IMR-90 (cell line): ENCODE data around the gene PTH1R. TPM values are rescaled to one million over a fixed set of nuclear protein-coding genes. Genes with fewer than 3 reads are reported as not detected.

Source experiments
- ATAC-seq: fragments of 200-7000 bp; cut with Tn5 transposase; 2 replicates; pipeline ENCODE4 v1.9.1; 2020; ENCODE audit warnings: low read depth, mild to moderate bottlenecking, moderate library complexity
- BruUV-seq: library from RNA; stranded (reverse); fragments of 400-500 nt; replicated peaks from 2 replicates; lab custom pipeline; 2021; lab: Mats Ljungman, UMichigan
- CTCF ChIA-PET: fragments of 300-600 bp; formaldehyde crosslinking; extraction: SDS; loops from one replicate; lab custom pipeline; 2021; ENCODE audit warnings: antibody characterized with exemption; lab: Yijun Ruan, JAX
- POLR2A ChIA-PET: fragments of 300-600 bp; sonication (Branson Sonifier 250); formaldehyde crosslinking; loops from one replicate; lab custom pipeline; 2022; ENCODE audit warnings: antibody characterized with exemption; ENCODE audit not compliant: unreplicated experiment; lab: Charles Lee
- DNase-seq: peaks from one replicate; pipeline ENCODE4 v3.0.0; 2013
- H2AFZ ChIP-seq: replicated peaks from 2 replicates; pipeline ENCODE3; 2013; ENCODE audit warnings: low read length, mild to moderate bottlenecking; ENCODE audit not compliant: poor library complexity
- H2AK5ac ChIP-seq: 2 replicates; pipeline ENCODE4 v1.6.1; 2013; ENCODE audit warnings: low read depth, low read length, inconsistent platforms
- H2AK9ac ChIP-seq: replicated peaks from 2 replicates; pipeline ENCODE3; 2013; ENCODE audit warnings: mild to moderate bottlenecking, low read depth, low read length, moderate library complexity; ENCODE audit not compliant: poor library complexity
- H2BK120ac ChIP-seq: 2 replicates; pipeline ENCODE4 v1.6.1; 2013; ENCODE audit warnings: low read depth, low read length, inconsistent platforms
- H2BK15ac ChIP-seq: 3 replicates; pipeline ENCODE4 v1.6.1; 2013; ENCODE audit warnings: low read depth, low read length, inconsistent platforms
- H2BK20ac ChIP-seq: 2 replicates; pipeline ENCODE4 v1.6.1; 2013; ENCODE audit warnings: low read depth, mild to moderate bottlenecking, inconsistent platforms, low read length, moderate library complexity
- H2BK5ac ChIP-seq: 2 replicates; pipeline ENCODE4 v1.6.1; 2013; ENCODE audit warnings: mild to moderate bottlenecking, low read depth, low read length, inconsistent platforms; ENCODE audit not compliant: poor library complexity, severe bottlenecking
- H3K14ac ChIP-seq: replicated peaks from 2 replicates; pipeline ENCODE4 v1.6.1; 2013; ENCODE audit warnings: low read depth, low read length, inconsistent platforms
- H3K18ac ChIP-seq: 2 replicates; pipeline ENCODE4 v1.6.1; 2013; ENCODE audit warnings: low read depth, low read length, control low read depth
- H3K23ac ChIP-seq: 2 replicates; pipeline ENCODE4 v1.6.1; 2013; ENCODE audit warnings: low read depth, low read length, inconsistent platforms
- H3K27ac ChIP-seq: 2 replicates; pipeline ENCODE4 v1.5.1; 2013; ENCODE audit warnings: mild to moderate bottlenecking, control low read depth, low read length; ENCODE audit not compliant: insufficient read depth
- H3K27me3 ChIP-seq: 2 replicates; pipeline ENCODE4 v1.6.1; 2013; ENCODE audit warnings: low read length; ENCODE audit not compliant: control insufficient read depth, insufficient read depth
- H3K36me3 ChIP-seq: 2 replicates; pipeline ENCODE4 v1.6.1; 2013; ENCODE audit warnings: low read length, mixed read lengths; ENCODE audit not compliant: control insufficient read depth, insufficient read depth
- H3K4ac ChIP-seq: 2 replicates; pipeline ENCODE4 v1.6.1; 2013; ENCODE audit warnings: low read depth, low read length, inconsistent platforms
- H3K4me1 ChIP-seq: 2 replicates; pipeline ENCODE4 v1.6.1; 2013; ENCODE audit warnings: low read length, mixed read lengths; ENCODE audit not compliant: control insufficient read depth, insufficient read depth
- H3K4me2 ChIP-seq: 2 replicates; pipeline ENCODE4 v1.6.1; 2013; ENCODE audit warnings: low read depth, mild to moderate bottlenecking, control low read depth, low read length, moderate library complexity
- H3K4me3 ChIP-seq: 2 replicates; pipeline ENCODE4 v1.5.1; 2013; ENCODE audit warnings: low read depth, mild to moderate bottlenecking, control low read depth, low read length, moderate library complexity; ENCODE audit not compliant: insufficient read depth
- H3K56ac ChIP-seq: 2 replicates; pipeline ENCODE4 v1.6.1; 2013; ENCODE audit warnings: low read length, inconsistent platforms; ENCODE audit not compliant: insufficient read depth; ENCODE audit errors: extremely low read depth
- H3K79me1 ChIP-seq, 2 experiments: 2 replicates each; pipeline ENCODE4 v1.6.1; 2013; ENCODE audit warnings: low read length in 2 of 2, inconsistent platforms in 1 of 2, low read depth in 1 of 2
- H3K9ac ChIP-seq: 2 replicates; pipeline ENCODE4 v1.6.1; 2013; ENCODE audit warnings: low read depth, low read length, control low read depth
- H3K9me1 ChIP-seq: 2 replicates; pipeline ENCODE4 v1.6.1; 2013; ENCODE audit warnings: low read length, inconsistent platforms; ENCODE audit not compliant: insufficient read depth
- H3K9me3 ChIP-seq: 2 replicates; pipeline ENCODE4 v1.6.1; 2013; ENCODE audit warnings: low read length; ENCODE audit not compliant: control insufficient read depth, insufficient read depth
- H4K20me1 ChIP-seq: 2 replicates; pipeline ENCODE4 v1.6.1; 2013; ENCODE audit warnings: low read length, inconsistent platforms; ENCODE audit not compliant: insufficient read depth
- H4K5ac ChIP-seq: 2 replicates; pipeline ENCODE4 v1.6.1; 2013; ENCODE audit warnings: mild to moderate bottlenecking, low read depth, low read length, control low read depth
- H4K8ac ChIP-seq, 2 experiments: 2 replicates each; pipeline ENCODE4 v1.6.1; 2013; ENCODE audit warnings: low read depth in 2 of 2, low read length in 2 of 2, control low read depth in 1 of 2, inconsistent platforms in 1 of 2
- H4K91ac ChIP-seq: 2 replicates; pipeline ENCODE4 v1.6.1; 2013; ENCODE audit warnings: low read depth, low read length, inconsistent platforms; ENCODE audit not compliant: insufficient read depth
- ELK1 ChIP-seq: fragments of 150-350 bp; IDR thresholded peaks from 2 replicates; pipeline ENCODE4 v1.6.1; 2016; ENCODE audit warnings: low read depth, mild to moderate bottlenecking, low read length, moderate library complexity, borderline replicate concordance
- MXI1 ChIP-seq: IDR thresholded peaks from 2 replicates; pipeline ENCODE4 v1.6.1; 2012; ENCODE audit warnings: low read depth, mild to moderate bottlenecking, low read length, moderate library complexity, borderline replicate concordance
- NFE2L2 ChIP-seq: fragments of 150-350 bp; IDR thresholded peaks from 2 replicates; pipeline ENCODE4 v1.6.1; 2016; ENCODE audit warnings: low read depth, mild to moderate bottlenecking, low read length
- POLR2A ChIP-seq: IDR thresholded peaks from 2 replicates; pipeline ENCODE4 v1.6.1; 2012; ENCODE audit warnings: mild to moderate bottlenecking, low read depth, low read length
- RAD21 ChIP-seq: IDR thresholded peaks from 2 replicates; pipeline ENCODE4 v1.6.1; 2012; ENCODE audit warnings: low read length, improper control_type of control experiment
- RCOR1 ChIP-seq: IDR thresholded peaks from 2 replicates; pipeline ENCODE4 v1.6.1; 2012; ENCODE audit warnings: mild to moderate bottlenecking, low read length, improper control_type of control experiment; ENCODE audit not compliant: insufficient replicate concordance
- WGBS, 2 experiments: methylation state at CpG; one replicate each; pipeline versions ENCODE4 v1.1.5 to v1.1.7; 2013; ENCODE audit warnings: missing lambda C conversion rate in 2 of 2; ENCODE audit not compliant: insufficient read length in 1 of 2; ENCODE audit errors: extremely low coverage in 2 of 2; 5-methylcytosine and 5-hydroxymethylcytosine counted together
- dilution Hi-C: fragments of 300-500 bp; cut with HindIII; formaldehyde crosslinking; loops from one replicate; pipeline ENCODE4 v1.14.3; 2018; ENCODE audit warnings: low sequenced_read_pairs; ENCODE audit not compliant: unreplicated experiment
- in situ Hi-C: fragments of 300-500 bp; cut with MboI; formaldehyde crosslinking; loops from 3 replicates; pipeline ENCODE4 v1.14.3; 2019; ENCODE audit warnings: low sequenced_read_pairs, inconsistent platforms, mixed read lengths
- intact Hi-C: fragments of 100-400 bp; cut with micrococcal nuclease; formaldehyde crosslinking; loops from 2 replicates; pipeline ENCODE4 v1.10.0; 2022
- polyA plus RNA-seq, 3 experiments: library from polyadenylated mRNA; depleted of rRNA; stranded (reverse); fragments of >200 nt; gene quantifications; 2 replicates each; pipeline ENCODE4 v1.2.3, GENCODE V29; 2012; ENCODE audit warnings: low replicate concordance in 1 of 3
- total RNA-seq: library from RNA; depleted of rRNA; stranded (reverse); fragments of >200 nt; gene quantifications from 2 replicates; pipeline ENCODE4 v1.2.3, GENCODE V29; 2012
- TF ChIP-seq, protein P1 (sequence below): fragments of 150-350 bp; IDR thresholded peaks from 2 replicates; pipeline ENCODE4 v1.6.1; 2017; ENCODE audit warnings: mild to moderate bottlenecking, antibody characterized with exemption, low read length, low read depth

PTH1R gene
- total and polyA plus RNA-seq, 2 of the 4 experiments (the other 2 are of a cell fraction) = 0.15 to 0.18 TPM

- intact Hi-C loops (no loop called here), dilution Hi-C loops (no loop called here)
These were observed 71.5 kb downstream of the PTH1R start for GRCh38 chr3:46948830-46949671.

More at GRCh38 chr3:46948830-46949671, 71.5 kb downstream of the PTH1R start:
- Histone ChIP-seq H3K18ac (no peak overlapping the region), H4K8ac (no peak overlapping the region), H3K23ac (no peak overlapping the region), H3K4ac (no peak overlapping the region), H3K27me3 (no peaks in the 10 kb centered on the region), H3K9ac (no peak overlapping the region), H3K4me2 (no peak overlapping the region), H3K9me1 (peaks cover 51% of the 10 kb centered on the region), H4K91ac (no peak overlapping the region), H3K27ac (no peak overlapping the region), H3K4me1 (peaks cover 14% of the 10 kb centered on the region), H3K36me3 (peaks cover 14% of the 10 kb centered on the region; the same call in 1 of the 2 replicates), H4K5ac (no peak overlapping the region), H2BK15ac (no peak overlapping the region), H2BK120ac (no peak overlapping the region), H4K20me1 (peaks cover 93% of the 10 kb centered on the region), H3K79me1 (peaks cover 63 to 93% of the 10 kb centered on the region in 2 experiments), H3K4me3 (no peak overlapping the region), H2AK9ac (no peak overlapping the region), H2BK5ac (no peak overlapping the region), H2BK20ac (no peak overlapping the region), H2AK5ac (no peak overlapping the region), H3K9me3 (no peaks in the 10 kb centered on the region), H3K56ac (no peak overlapping the region), H2AFZ (no peak overlapping the region), H3K14ac (no peak overlapping the region)
- CTCF ChIA-PET = no interaction called here
- POLR2A ChIA-PET = no interaction called here
- BruUV-seq = no TSS peak
- no peak for DNase-seq
- 100% methylated on average over 2 of the region's 6 CpGs; no CpG with 5 or more reads in 1 of the 2 experiments for WGBS, 2 experiments
- in situ Hi-C loops = no loop called here
- TF ChIP-seq MXI1 (no peak), NFE2L2 (no peak), ELK1 (no peak), POLR2A (no peak), RAD21 (no peak), RCOR1 (no peak)
- TF ChIP-seq, protein P1, sequence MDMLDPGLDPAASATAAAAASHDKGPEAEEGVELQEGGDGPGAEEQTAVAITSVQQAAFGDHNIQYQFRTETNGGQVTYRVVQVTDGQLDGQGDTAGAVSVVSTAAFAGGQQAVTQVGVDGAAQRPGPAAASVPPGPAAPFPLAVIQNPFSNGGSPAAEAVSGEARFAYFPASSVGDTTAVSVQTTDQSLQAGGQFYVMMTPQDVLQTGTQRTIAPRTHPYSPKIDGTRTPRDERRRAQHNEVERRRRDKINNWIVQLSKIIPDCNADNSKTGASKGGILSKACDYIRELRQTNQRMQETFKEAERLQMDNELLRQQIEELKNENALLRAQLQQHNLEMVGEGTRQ = no peak
- ATAC-seq = no peak
